Kidney capillary endothelial cell (primary cell): ENCODE results near the gene MTR.

ENCODE experiments used
- DNase-seq: peaks from one replicate; pipeline ENCODE4 v3.0.0-alpha.2; 2018; ENCODE audit warnings: low spot score

The MTR gene

GRCh38 chr1:236779312-236779711 lies 15.8 kb upstream of the MTR start:
- DNase-seq: no peak

GRCh38 chr1:236785477-236785876 lies 9.6 kb upstream of the MTR start:
- no peak for DNase-seq

GRCh38 chr1:236786453-236786852 lies 8.6 kb upstream of the MTR start:
- DNase-seq: no peak

- no peak for DNase-seq
These were observed 482 bp upstream of the MTR start for GRCh38 chr1:236794585-236795034.

GRCh38 chr1:236795757-236796667 lies 920 bp downstream of the MTR start:
- DNase-seq: peak; percentile 26

GRCh38 chr1:236799001-236799400 lies 3.9 kb downstream of the MTR start:
- DNase-seq: no peak

GRCh38 chr1:236800002-236800620 lies 5.0 kb downstream of the MTR start:
- no peak for DNase-seq

- DNase-seq: no peak
These were observed 5.5 kb downstream of the MTR start for GRCh38 chr1:236800623-236801022.

GRCh38 chr1:236802264-236802663 lies 7.2 kb downstream of the MTR start:
- DNase-seq: no peak

GRCh38 chr1:236806634-236807033 lies 11.5 kb downstream of the MTR start:
- no peak for DNase-seq

- no peak for DNase-seq
These were observed 12.9 kb downstream of the MTR start for GRCh38 chr1:236808005-236808404.

GRCh38 chr1:236808564-236809130 lies 13.6 kb downstream of the MTR start:
- DNase-seq: no peak

GRCh38 chr1:236809148-236809547 lies 14.1 kb downstream of the MTR start:
- no peak for DNase-seq

GRCh38 chr1:236810018-236810417 lies 14.9 kb downstream of the MTR start:
- no peak for DNase-seq

- DNase-seq: no peak
These were observed 17.4 kb downstream of the MTR start for GRCh38 chr1:236812334-236813030.

- no peak for DNase-seq
These were observed 20.8 kb downstream of the MTR start for GRCh38 chr1:236815941-236816340.

GRCh38 chr1:236819856-236820255 lies 24.8 kb downstream of the MTR start:
- no peak for DNase-seq

- no peak for DNase-seq
These were observed 26.1 kb downstream of the MTR start for GRCh38 chr1:236821091-236821627.

- DNase-seq: no peak
These were observed 28.5 kb downstream of the MTR start for GRCh38 chr1:236823559-236823958.

GRCh38 chr1:236829085-236829484 lies 34.0 kb downstream of the MTR start:
- no peak for DNase-seq

GRCh38 chr1:236830116-236830515 lies 35.0 kb downstream of the MTR start:
- DNase-seq: no peak

GRCh38 chr1:236830560-236830959 lies 35.5 kb downstream of the MTR start:
- DNase-seq: no peak
